ENCODE results near the gene PAX3. TPM values are rescaled to one million over a fixed set of nuclear protein-coding genes. Genes with fewer than 3 reads are reported as not detected.
"Not testable (repeated sequence)": the region's sequence is repeated elsewhere in the genome, so short reads cannot be mapped to it uniquely, and the experiment has no call there.

Gene PAX3
- polyA plus RNA-seq, 4 donors, result 0.24 TPM; not detected in 3

GRCh38 chr2:222160125-222160524 lies 138.7 kb downstream of the PAX3 start:
- DNase-seq (ENCODE audit: low read depth in 4 of 4, low spot score in 3 of 4), result no peak

GRCh38 chr2:222159221-222159620 lies 139.6 kb downstream of the PAX3 start:
- no peak for DNase-seq (ENCODE audit: low read depth in 4 of 4, low spot score in 3 of 4)

DNA sequence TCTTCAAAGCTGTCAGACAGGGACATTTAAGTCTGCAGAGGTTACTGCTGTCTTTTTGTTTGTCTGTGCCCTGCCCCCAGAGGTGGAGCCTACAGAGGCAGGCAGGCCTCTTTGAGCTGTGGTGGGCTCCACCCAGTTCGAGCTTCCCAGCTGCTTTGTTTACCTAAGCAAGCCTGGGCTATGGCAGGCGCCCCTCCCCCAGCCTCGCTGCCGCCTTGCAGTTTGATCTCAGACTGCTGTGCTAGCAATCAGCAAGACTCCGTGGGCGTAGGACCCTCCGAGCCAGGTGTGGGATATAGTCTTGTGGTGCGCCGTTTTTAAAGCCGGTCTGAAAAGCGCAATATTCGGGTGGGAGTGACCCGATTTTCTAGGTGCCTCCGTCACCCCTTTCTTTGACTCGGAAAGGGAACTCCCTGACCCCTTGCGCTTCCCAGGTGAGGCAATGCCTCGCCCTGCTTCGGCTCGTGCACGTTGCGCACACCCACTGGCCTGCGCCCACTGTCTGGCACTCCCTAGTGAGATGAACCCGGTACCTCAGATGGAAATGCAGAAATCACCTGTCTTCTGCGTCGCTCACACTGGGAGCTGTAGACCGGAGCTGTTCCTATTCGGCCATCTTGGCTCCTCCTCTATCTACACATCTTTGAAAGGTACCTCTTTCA lies 143.7 kb downstream of the PAX3 start:
- DNase-seq (ENCODE audit: low read depth in 4 of 4, low spot score in 3 of 4), result not testable (repeated sequence)

Other genes starting within 250 kb of the PAX3 start
- gene SGPP2, start 125.5 kb upstream of the PAX3 start, polyA plus RNA-seq (ENCODE audit: insufficient read length in 4 of 4), result 10 to 100 TPM in 3 of 4 donors, 1 to 10 TPM in 1; 2.5 to 24.1 (median 17.9) TPM

All from left renal pelvis (tissue), 4 donors.